Measurements from ENCODE around the gene KCTD15. TPM values are rescaled to one million over a fixed set of nuclear protein-coding genes. Genes with fewer than 3 reads are reported as not detected.

The KCTD15 gene
- total RNA-seq, 2 experiments from 2014 or later: 21.3 to 29.2 TPM

- CTCF ChIA-PET (ENCODE audit: unreplicated experiment): no interaction called here
- Histone ChIP-seq H4K20me1 (ENCODE audit: insufficient read depth, low read length) (no peaks in the 10 kb centered on the region), H3K36me3 (ENCODE audit: insufficient read depth, low read length) (peaks cover 33% of the 10 kb centered on the region; the same call in 1 of the 2 replicates), H3K9me3 (ENCODE audit: low read length) (no peaks in the 10 kb centered on the region), H3K9me2 (ENCODE audit: insufficient read depth, low read length) (no peaks in the 10 kb centered on the region), H3K4me1 (ENCODE audit: insufficient read depth, low read length, poor library complexity, severe bottlenecking) (peaks cover 12% of the 10 kb centered on the region), H3K79me2 (ENCODE audit: insufficient read depth, low read depth, low read length) (no peaks in the 10 kb centered on the region), H2AFZ (ENCODE audit: low read length) (no peak overlapping the region), H3K4me3 (ENCODE audit: low read depth, low read length, poor library complexity, severe bottlenecking) (no peak overlapping the region), H3K4me2 (ENCODE audit: low read length) (peak overlapping the region; percentile 71; the same call in 1 of the 2 replicates), H3K27ac (ENCODE audit: low read depth, low read length, poor library complexity, severe bottlenecking) (no peak overlapping the region)
- intact Hi-C loops (cut with micrococcal nuclease; ENCODE audit: unreplicated experiment): no loop called here
- POLR2A ChIA-PET: no interaction called here
- TF ChIP-seq EZH2phosphoT487 (IDR thresholded peaks at IDR 0.05; ENCODE audit: borderline replicate concordance, low read depth, low read length) (no peak), CTCF (conservative IDR thresholded peaks at IDR 0.05; ENCODE audit: low read length) (no peak)
- BruUV-seq (replicated peaks): no TSS peak
- DNase-seq (ENCODE audit: low spot score): no peak
These were observed 2.0 kb downstream of the KCTD15 start for GRCh38 chr19:33798681-33799111.

GRCh38 chr19:33799476-33799875 lies 2.8 kb downstream of the KCTD15 start:
- Histone ChIP-seq H3K4me3 (ENCODE audit: low read depth, low read length, poor library complexity, severe bottlenecking) (no peak overlapping the region), H2AFZ (ENCODE audit: low read length) (no peak overlapping the region), H3K4me2 (ENCODE audit: low read length) (no peak overlapping the region), H3K9me3 (ENCODE audit: low read length) (no peaks in the 10 kb centered on the region), H3K79me2 (ENCODE audit: insufficient read depth, low read depth, low read length) (no peaks in the 10 kb centered on the region), H4K20me1 (ENCODE audit: insufficient read depth, low read length) (no peaks in the 10 kb centered on the region), H3K4me1 (ENCODE audit: insufficient read depth, low read length, poor library complexity, severe bottlenecking) (peaks cover 12% of the 10 kb centered on the region), H3K27ac (ENCODE audit: low read depth, low read length, poor library complexity, severe bottlenecking) (no peak overlapping the region), H3K36me3 (ENCODE audit: insufficient read depth, low read length) (peaks cover 41% of the 10 kb centered on the region; the same call in 1 of the 2 replicates), H3K9me2 (ENCODE audit: insufficient read depth, low read length) (no peaks in the 10 kb centered on the region)
- POLR2A ChIA-PET: no interaction called here
- BruUV-seq (replicated peaks): no TSS peak
- no peak for DNase-seq (ENCODE audit: low spot score)
- intact Hi-C loops (cut with micrococcal nuclease; ENCODE audit: unreplicated experiment): no loop called here
- TF ChIP-seq CTCF (conservative IDR thresholded peaks at IDR 0.05; ENCODE audit: low read length): no peak
- TF ChIP-seq EZH2phosphoT487 (IDR thresholded peaks at IDR 0.05; ENCODE audit: borderline replicate concordance, low read depth, low read length): no peak
- CTCF ChIA-PET (ENCODE audit: unreplicated experiment): no interaction called here

GRCh38 chr19:33800012-33800680 lies 3.5 kb downstream of the KCTD15 start:
- ChIA-PET POLR2A (no interaction called here), CTCF (ENCODE audit: unreplicated experiment) (no interaction called here)
- DNase-seq (ENCODE audit: low spot score): no peak
- Histone ChIP-seq H3K4me2 (ENCODE audit: low read length) (no peak overlapping the region), H3K36me3 (ENCODE audit: insufficient read depth, low read length) (peaks cover 48% of the 10 kb centered on the region; the same call in 1 of the 2 replicates), H3K4me1 (ENCODE audit: insufficient read depth, low read length, poor library complexity, severe bottlenecking) (peaks cover 9% of the 10 kb centered on the region), H4K20me1 (ENCODE audit: insufficient read depth, low read length) (no peaks in the 10 kb centered on the region), H3K9me2 (ENCODE audit: insufficient read depth, low read length) (no peaks in the 10 kb centered on the region), H3K9me3 (ENCODE audit: low read length) (no peaks in the 10 kb centered on the region), H3K79me2 (ENCODE audit: insufficient read depth, low read depth, low read length) (no peaks in the 10 kb centered on the region), H2AFZ (ENCODE audit: low read length) (no peak overlapping the region), H3K4me3 (ENCODE audit: low read depth, low read length, poor library complexity, severe bottlenecking) (no peak overlapping the region), H3K27ac (ENCODE audit: low read depth, low read length, poor library complexity, severe bottlenecking) (no peak overlapping the region)
- TF ChIP-seq CTCF (conservative IDR thresholded peaks at IDR 0.05; ENCODE audit: low read length) (no peak), EZH2phosphoT487 (IDR thresholded peaks at IDR 0.05; ENCODE audit: borderline replicate concordance, low read depth, low read length) (no peak)
- intact Hi-C loops (cut with micrococcal nuclease; ENCODE audit: unreplicated experiment): no loop called here
- BruUV-seq (replicated peaks): no TSS peak
